NCI-H187 treated with DMSO at 0.1 percent for 48 hours (cell line): ENCODE data around the gene PEX11G.

Source experiments
- DNase-seq: peaks from one replicate; lab custom pipeline; 2025; lab: John Stamatoyannopoulos, UW

PEX11G gene

GRCh38 chr19:7521551-7522071 lies 32.8 kb upstream of the PEX11G start:
- DNase-seq = no peak

- DNase-seq = no peak
Observed at GRCh38 chr19:7520131-7521051, 31.6 kb upstream of the PEX11G start.

- DNase-seq = no peak
Observed at GRCh38 chr19:7519361-7520130, 30.7 kb upstream of the PEX11G start.

- DNase-seq = no peak
Observed at GRCh38 chr19:7516878-7517277, 28.0 kb upstream of the PEX11G start.

- DNase-seq = no peak
Observed at GRCh38 chr19:7516333-7516732, 27.5 kb upstream of the PEX11G start.

GRCh38 chr19:7515645-7516151 lies 26.9 kb upstream of the PEX11G start, which contains the start of gene ZNF358:
TSS of gene ZNF358 (plus strand) at chr19:7516103. CDS start at chr19:7519243, 3,140 bp downstream.
- no peak for DNase-seq

- no peak for DNase-seq
Observed at GRCh38 chr19:7515110-7515644, 26.3 kb upstream of the PEX11G start.

- DNase-seq = no peak
Observed at GRCh38 chr19:7513809-7514642, 25.2 kb upstream of the PEX11G start.

GRCh38 chr19:7512400-7512851 lies 23.6 kb upstream of the PEX11G start:
- DNase-seq = no peak

GRCh38 chr19:7509625-7510024 lies 20.8 kb upstream of the PEX11G start:
- DNase-seq = no peak

GRCh38 chr19:7507884-7508283 lies 19.0 kb upstream of the PEX11G start:
- DNase-seq = no peak

GRCh38 chr19:7506385-7507328 lies 17.8 kb upstream of the PEX11G start:
- DNase-seq = peak; percentile 62

GRCh38 chr19:7505682-7506384 lies 17.0 kb upstream of the PEX11G start:
- no peak for DNase-seq

GRCh38 chr19:7505288-7505681 lies 16.4 kb upstream of the PEX11G start:
- DNase-seq = no peak

- no peak for DNase-seq
Observed at GRCh38 chr19:7504684-7505083, 15.8 kb upstream of the PEX11G start.

GRCh38 chr19:7502552-7502951 lies 13.7 kb upstream of the PEX11G start:
- DNase-seq = no peak

GRCh38 chr19:7500811-7501450 lies 12.1 kb upstream of the PEX11G start:
- DNase-seq = no peak

GRCh38 chr19:7497292-7497691 lies 8.5 kb upstream of the PEX11G start:
- no peak for DNase-seq
